HepG2 (cell line): ENCODE data around the gene ANKZF1. TPM values are rescaled to one million over a fixed set of nuclear protein-coding genes. Genes with fewer than 3 reads are reported as not detected.

ENCODE experiments used
- CREB1 ChIP-seq, 2 experiments: fragments of 450-650 bp in 1 of 2; IDR thresholded peaks; 2 replicates each; pipeline ENCODE4 v1.6.1; 2016 to 2017; ENCODE audit warnings: control low read depth in 1 of 2, mild to moderate bottlenecking in 1 of 2, missing compliant biosample characterization in 1 of 2, missing genetic modification characterization in 1 of 2
- CREBL2 ChIP-seq: sonication (generic); formaldehyde crosslinking; IDR thresholded peaks from 2 replicates; pipeline ENCODE4 v1.8.1; 2023; ENCODE audit warnings: missing genetic modification reagents, mild to moderate bottlenecking, borderline replicate concordance
- HMG20B ChIP-seq: conservative IDR thresholded peaks from 2 replicates; pipeline ENCODE4 v1.6.1; 2016; ENCODE audit warnings: missing genetic modification reagents, missing compliant biosample characterization
- KDM4B ChIP-seq: sonication (generic); formaldehyde crosslinking; IDR thresholded peaks from 2 replicates; pipeline ENCODE4 v1.4.0; 2020; ENCODE audit warnings: missing genetic modification reagents
- NFYC ChIP-seq: IDR thresholded peaks from 2 replicates; pipeline ENCODE4 v1.6.1; 2016; ENCODE audit warnings: missing genetic modification reagents, missing compliant biosample characterization
- PRDM4 ChIP-seq: sonication (generic); formaldehyde crosslinking; IDR thresholded peaks from 2 replicates; pipeline ENCODE4 v1.9.0; 2021; ENCODE audit warnings: missing genetic modification reagents, borderline replicate concordance
- PRMT3 ChIP-seq: sonication (generic); formaldehyde crosslinking; IDR thresholded peaks from 2 replicates; pipeline ENCODE4 v1.8.1; 2022; ENCODE audit warnings: low read depth, mild to moderate bottlenecking, moderate library complexity, missing genetic modification reagents, borderline replicate concordance
- SNAI1 ChIP-seq: sonication (generic); formaldehyde crosslinking; IDR thresholded peaks from 2 replicates; pipeline ENCODE4 v1.5.0; 2020; ENCODE audit warnings: mild to moderate bottlenecking, missing genetic modification reagents, borderline replicate concordance
- SOX5 ChIP-seq: IDR thresholded peaks from 2 replicates; pipeline ENCODE4 v1.6.1; 2016; ENCODE audit warnings: borderline replicate concordance
- STAT5B ChIP-seq: sonication (generic); formaldehyde crosslinking; IDR thresholded peaks from 2 replicates; pipeline ENCODE4 v1.4.0; 2020; ENCODE audit warnings: missing genetic modification reagents
- TARDBP ChIP-seq: sonication (generic); formaldehyde crosslinking; IDR thresholded peaks from 2 replicates; pipeline ENCODE4 v1.8.0; 2022; ENCODE audit warnings: mild to moderate bottlenecking, missing genetic modification reagents
- ZFAT ChIP-seq: sonication (generic); formaldehyde crosslinking; conservative IDR thresholded peaks from 2 replicates; pipeline ENCODE4 v1.8.1; 2023; ENCODE audit warnings: missing genetic modification reagents, inconsistent platforms
- ZFP1 ChIP-seq: IDR thresholded peaks from 2 replicates; pipeline ENCODE4 v1.6.1; 2016
- ZNF142 ChIP-seq: sonication (generic); formaldehyde crosslinking; IDR thresholded peaks from 2 replicates; pipeline ENCODE4 v1.4.0; 2020; ENCODE audit warnings: missing genetic modification reagents
- ZNF672 ChIP-seq: sonication (generic); formaldehyde crosslinking; IDR thresholded peaks from 2 replicates; pipeline ENCODE4 v1.8.1; 2022; ENCODE audit warnings: missing genetic modification reagents
- ZNF710 ChIP-seq: sonication (generic); formaldehyde crosslinking; IDR thresholded peaks from 2 replicates; pipeline ENCODE4 v1.5.0; 2020; ENCODE audit warnings: mild to moderate bottlenecking, missing genetic modification reagents, borderline replicate concordance
- polyA plus RNA-seq, 8 experiments: library from polyadenylated mRNA; depleted of rRNA in 3 of 8; stranded (reverse) in 7 of 8; unstranded in 1 of 8; fragments of >200 nt; fragmentation: Illumina TruSeq in 4 of 8; extraction: Trizol in 4 of 8; gene quantifications; 2 replicates each; pipeline versions ENCODE4 v1.2.1 to v1.2.3, GENCODE V29; 2011 to 2016; ENCODE audit warnings: low read depth in 4 of 8, missing spikeins in 1 of 8, mixed read lengths in 1 of 8; ENCODE audit not compliant: insufficient read depth in 1 of 8
- total RNA-seq, 5 experiments: library from RNA; depleted of rRNA; stranded (reverse); fragments of >200 nt; fragmentation: Illumina TruSeq; extraction: Trizol; gene quantifications; 2 replicates each; pipeline ENCODE4 v1.2.3, GENCODE V29; 2016; ENCODE audit warnings: low read depth in 1 of 5

Gene ANKZF1
- total and polyA plus RNA-seq, 2 of the 13 experiments (the other 11 are each of a cell fraction or from before 2014, with no cell fraction given), result 25.3 to 128 TPM

DNA sequence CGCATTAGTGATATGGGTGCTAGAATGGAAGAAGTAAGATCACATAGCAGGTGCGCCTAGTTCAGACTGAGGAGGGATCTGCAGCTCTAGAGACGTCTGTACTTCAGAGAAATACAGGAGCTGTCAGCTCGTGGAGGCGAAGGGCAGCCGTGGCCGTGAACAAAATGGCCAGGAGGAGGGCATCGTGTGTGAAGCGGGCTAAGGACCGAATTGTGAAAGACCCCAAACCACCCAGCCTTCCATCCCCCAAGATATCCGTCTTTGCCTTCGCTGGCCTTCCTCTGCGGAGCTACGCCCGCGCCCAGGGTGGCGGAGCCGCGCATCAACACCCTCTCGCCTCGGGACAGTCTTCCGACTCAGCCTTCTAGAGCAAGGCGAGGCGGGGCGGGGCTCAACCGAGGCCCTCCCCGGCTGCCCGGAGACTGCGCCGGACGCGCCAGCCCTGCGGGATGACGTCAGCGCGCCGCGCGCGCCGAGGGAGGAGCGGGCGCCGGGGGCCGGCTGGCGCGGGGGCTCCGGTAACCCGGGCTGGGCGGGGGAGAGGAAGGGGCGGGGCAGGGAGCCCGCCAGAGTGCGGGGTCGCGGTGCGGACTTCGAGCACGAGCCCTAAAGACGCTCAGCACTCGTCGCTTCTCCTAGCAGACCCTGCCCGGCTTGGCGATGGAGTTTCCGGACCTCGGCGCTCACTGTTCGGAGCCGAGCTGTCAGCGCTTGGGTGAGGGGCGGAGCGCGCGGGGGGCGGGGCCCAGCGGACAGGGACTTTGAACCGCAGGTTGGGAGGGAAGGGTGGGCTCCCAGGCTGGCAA, 23.1 kb upstream of the ANKZF1 start, which contains the start of gene ZFAND2B (continued):
- TF ChIP-seq ZNF142 (CRISPR knock-in tag) (no peak), CREB1 (IDR thresholded peaks at IDR 0.05) (peak; percentile 97), CREB1 (CRISPR knock-in tag; IDR thresholded peaks at IDR 0.05) (no peak), ZFAT (CRISPR knock-in tag) (no peak), ZNF710 (CRISPR knock-in tag) (peak; percentile 72), TARDBP (peak; percentile 82), CREBL2 (CRISPR knock-in tag) (no peak), SOX5 (CRISPR knock-in tag) (no peak), STAT5B (CRISPR knock-in tag) (no peak), ZNF672 (CRISPR knock-in tag) (no peak), SNAI1 (CRISPR knock-in tag) (no peak), ZFP1 (CRISPR knock-in tag) (no peak), PRDM4 (CRISPR knock-in tag) (no peak), PRMT3 (CRISPR knock-in tag) (no peak; the same call in 1 of the 2 replicates), HMG20B (CRISPR knock-in tag) (no peak), NFYC (CRISPR knock-in tag) (no peak; the same call in 1 of the 2 replicates), KDM4B (no peak; the same call in 1 of the 2 replicates)
